ENCODE data around the gene SLC49A3.

GRCh38 chr4:704971-705277 is 16.0 kb upstream of the SLC49A3 start:
- TF ChIP-seq, protein P1, sequence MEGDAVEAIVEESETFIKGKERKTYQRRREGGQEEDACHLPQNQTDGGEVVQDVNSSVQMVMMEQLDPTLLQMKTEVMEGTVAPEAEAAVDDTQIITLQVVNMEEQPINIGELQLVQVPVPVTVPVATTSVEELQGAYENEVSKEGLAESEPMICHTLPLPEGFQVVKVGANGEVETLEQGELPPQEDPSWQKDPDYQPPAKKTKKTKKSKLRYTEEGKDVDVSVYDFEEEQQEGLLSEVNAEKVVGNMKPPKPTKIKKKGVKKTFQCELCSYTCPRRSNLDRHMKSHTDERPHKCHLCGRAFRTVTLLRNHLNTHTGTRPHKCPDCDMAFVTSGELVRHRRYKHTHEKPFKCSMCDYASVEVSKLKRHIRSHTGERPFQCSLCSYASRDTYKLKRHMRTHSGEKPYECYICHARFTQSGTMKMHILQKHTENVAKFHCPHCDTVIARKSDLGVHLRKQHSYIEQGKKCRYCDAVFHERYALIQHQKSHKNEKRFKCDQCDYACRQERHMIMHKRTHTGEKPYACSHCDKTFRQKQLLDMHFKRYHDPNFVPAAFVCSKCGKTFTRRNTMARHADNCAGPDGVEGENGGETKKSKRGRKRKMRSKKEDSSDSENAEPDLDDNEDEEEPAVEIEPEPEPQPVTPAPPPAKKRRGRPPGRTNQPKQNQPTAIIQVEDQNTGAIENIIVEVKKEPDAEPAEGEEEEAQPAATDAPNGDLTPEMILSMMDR (IDR thresholded peaks at IDR 0.05 in 8 of 11, conservative IDR thresholded peaks at IDR 0.05 in 3 of 11) = no peak
- no peak for TF ChIP-seq POLR2A (IDR thresholded peaks at IDR 0.05)
